ENCODE measurements around the gene TRPV5. TPM values are rescaled to one million over a fixed set of nuclear protein-coding genes. Genes with fewer than 3 reads are reported as not detected.
A peak's percentile ranks its signal among the peaks of the same experiment; 100 is the strongest.

Gene TRPV5
- total RNA-seq, 5 donors from 2014 or later (not counting 1 experiment from before 2014, with no cell fraction given) = not detected

GRCh38 chr7:142894112-142894984 is 39.2 kb downstream of the TRPV5 start:
- Histone ChIP-seq H3K4me1 (ENCODE audit: control insufficient read depth in 1 of 2, extremely low read depth in 1 of 2, insufficient read depth in 2 of 2, low read length in 2 of 2) (no peaks in the 10 kb centered on the region), H3K36me3 (ENCODE audit: control insufficient read depth in 2 of 2, extremely low read depth in 1 of 2, insufficient read depth in 1 of 2, low read length in 1 of 2) (no peaks in the 10 kb centered on the region), H3K27me3 (replicated peaks in 1 of 2; ENCODE audit: control insufficient read depth in 2 of 2, extremely low read depth in 1 of 2, insufficient read depth in 2 of 2, low read length in 1 of 2) (peaks cover 0 to 46% of the 10 kb centered on the region in 2 experiments), H3K9me3 (no peaks in the 10 kb centered on the region), H3K4me3 (ENCODE audit: control insufficient read depth in 1 of 2, extremely low read depth in 1 of 2, low read length in 1 of 2) (no peak overlapping the region), H3K27ac (ENCODE audit: low read length) (no peak overlapping the region)
- Mint-ChIP-seq H3K9me3 (no peaks in the 10 kb centered on the region), H3K36me3 (no peaks in the 10 kb centered on the region), H3K27ac (no peak overlapping the region), H3K4me1 (no peaks in the 10 kb centered on the region), H3K4me3 (no peak overlapping the region), H3K27me3 (peaks cover 6 to 13% of the 10 kb centered on the region in 2 donors)
- ChIA-PET CTCF (no interaction called here), POLR2A (interaction anchor here in 1 of 2 donors (1.0 kb wide), 1 partner anchor 24 kb away, joined by 3 read pairs; no protein-coding TSS in a partner anchor)
- 72% methylated on average over 1 of the region's 12 CpGs for WGBS (ENCODE audit: insufficient coverage)
- DNase-seq (no peak), ATAC-seq (replicated peaks in 1 of 4) (no peak)

GRCh38 chr7:142892951-142893350 is 40.6 kb downstream of the TRPV5 start:
- H3K4me1 Mint-ChIP-seq = no peaks in the 10 kb centered on the region
- no peaks in the 10 kb centered on the region for H3K9me3 Mint-ChIP-seq
- no peak overlapping the region for H3K4me3 Mint-ChIP-seq
- CTCF ChIA-PET = interaction anchor here in 1 of 2 donors (0.6 kb wide), 1 partner anchor 9 kb away, joined by 3 read pairs; no protein-coding TSS in a partner anchor
- H3K4me1 ChIP-seq (ENCODE audit: control insufficient read depth in 1 of 2, extremely low read depth in 1 of 2, insufficient read depth in 2 of 2, low read length in 2 of 2) = no peaks in the 10 kb centered on the region
- WGBS (ENCODE audit: insufficient coverage) = 78% methylated on average over 4 of the region's 5 CpGs
- ATAC-seq (replicated peaks in 1 of 4) = no peak
- peaks cover 6 to 10% of the 10 kb centered on the region in 2 donors for H3K27me3 Mint-ChIP-seq
- DNase-seq = no peak
- no peak overlapping the region for H3K27ac Mint-ChIP-seq
- no peaks in the 10 kb centered on the region for H3K36me3 ChIP-seq (ENCODE audit: control insufficient read depth in 2 of 2, extremely low read depth in 1 of 2, insufficient read depth in 1 of 2, low read length in 1 of 2)
- no peak overlapping the region for H3K27ac ChIP-seq (ENCODE audit: low read length)
- no peak overlapping the region for H3K4me3 ChIP-seq (ENCODE audit: control insufficient read depth in 1 of 2, extremely low read depth in 1 of 2, low read length in 1 of 2)
- H3K36me3 Mint-ChIP-seq = no peaks in the 10 kb centered on the region
- no peaks in the 10 kb centered on the region for H3K9me3 ChIP-seq
- peaks cover 0 to 40% of the 10 kb centered on the region in 2 experiments for H3K27me3 ChIP-seq (replicated peaks in 1 of 2; ENCODE audit: control insufficient read depth in 2 of 2, extremely low read depth in 1 of 2, insufficient read depth in 2 of 2, low read length in 1 of 2)
- POLR2A ChIA-PET = no interaction called here

DNA sequence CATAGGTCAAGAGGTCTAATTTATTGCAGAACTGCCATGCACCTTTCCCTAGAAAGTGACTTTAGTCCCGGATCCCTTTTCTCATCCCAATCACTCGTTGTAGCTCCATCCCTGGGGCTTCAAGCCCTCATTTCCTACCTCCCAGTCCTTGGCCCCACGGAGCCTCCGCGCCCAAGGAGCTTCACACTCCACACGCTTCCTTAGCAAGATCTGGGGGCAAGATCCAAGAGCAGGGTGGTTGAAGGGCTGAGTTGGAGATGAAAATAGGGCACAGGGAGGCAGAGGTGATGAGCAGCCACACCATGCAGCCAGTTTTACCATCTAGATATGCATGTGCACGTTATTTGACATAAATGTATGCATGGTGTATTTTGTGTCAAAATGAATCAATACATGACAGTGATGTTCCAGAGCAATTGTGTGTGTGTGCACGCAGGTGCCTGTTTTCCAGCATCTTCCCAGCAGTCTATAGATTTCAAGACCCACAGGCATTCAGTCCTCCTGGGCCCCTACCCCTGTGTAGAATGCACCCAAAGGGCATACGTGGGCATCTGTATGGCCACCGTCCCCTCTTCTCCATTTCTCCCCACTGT is 42.0 kb downstream of the TRPV5 start:
- no peak overlapping the region for H3K4me3 ChIP-seq (ENCODE audit: control insufficient read depth in 1 of 2, extremely low read depth in 1 of 2, low read length in 1 of 2)
- 87% methylated on average over 7 of the region's 10 CpGs for WGBS (ENCODE audit: insufficient coverage)
- H3K4me1 ChIP-seq (ENCODE audit: control insufficient read depth in 1 of 2, extremely low read depth in 1 of 2, insufficient read depth in 2 of 2, low read length in 2 of 2) = no peaks in the 10 kb centered on the region
- H3K27ac ChIP-seq (ENCODE audit: low read length) = no peak overlapping the region
- no peak overlapping the region for H3K4me3 Mint-ChIP-seq
- H3K27ac Mint-ChIP-seq = no peak overlapping the region
- H3K36me3 ChIP-seq (ENCODE audit: control insufficient read depth in 2 of 2, extremely low read depth in 1 of 2, insufficient read depth in 1 of 2, low read length in 1 of 2) = no peaks in the 10 kb centered on the region
- POLR2A ChIA-PET = no interaction called here
- H3K9me3 Mint-ChIP-seq = no peaks in the 10 kb centered on the region
- H3K4me1 Mint-ChIP-seq = no peaks in the 10 kb centered on the region
- CTCF ChIA-PET = no interaction called here
- H3K27me3 Mint-ChIP-seq = peaks cover 6% of the 10 kb centered on the region in 2 donors
- peaks cover 0 to 40% of the 10 kb centered on the region in 2 experiments for H3K27me3 ChIP-seq (replicated peaks in 1 of 2; ENCODE audit: control insufficient read depth in 2 of 2, extremely low read depth in 1 of 2, insufficient read depth in 2 of 2, low read length in 1 of 2)
- ATAC-seq (replicated peaks in 1 of 4) (no peak), DNase-seq (no peak)
- no peaks in the 10 kb centered on the region for H3K9me3 ChIP-seq
- no peaks in the 10 kb centered on the region for H3K36me3 Mint-ChIP-seq

DNA sequence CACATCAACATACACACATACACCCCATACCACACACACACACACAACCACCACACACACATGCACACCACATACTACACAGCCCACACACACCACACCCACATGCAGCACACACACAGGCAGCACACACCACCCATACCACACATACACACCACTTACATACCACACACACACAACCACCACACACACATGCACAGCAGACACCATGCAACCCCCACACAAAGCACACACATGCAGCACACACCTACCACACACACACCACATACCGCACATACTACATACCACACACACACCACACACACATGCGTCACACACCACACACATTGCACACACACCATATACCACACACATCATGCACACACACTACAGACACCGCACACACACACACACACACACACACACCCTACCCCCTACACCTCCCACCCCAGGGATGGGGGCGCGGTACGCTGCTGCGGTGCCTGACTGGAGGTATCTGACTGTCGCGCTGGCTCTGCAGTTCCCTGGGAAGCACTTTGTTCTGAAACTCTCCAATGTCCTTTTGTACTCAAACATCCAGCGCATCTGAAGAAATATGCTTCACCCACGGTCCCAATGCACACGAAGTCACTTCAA is 42.6 kb downstream of the TRPV5 start:
- H3K27me3 ChIP-seq (replicated peaks in 1 of 2; ENCODE audit: control insufficient read depth in 2 of 2, extremely low read depth in 1 of 2, insufficient read depth in 2 of 2, low read length in 1 of 2) = peaks cover 0 to 37% of the 10 kb centered on the region in 2 experiments
- no peak for ATAC-seq (replicated peaks in 1 of 4)
- CTCF ChIA-PET = no interaction called here

DNA sequence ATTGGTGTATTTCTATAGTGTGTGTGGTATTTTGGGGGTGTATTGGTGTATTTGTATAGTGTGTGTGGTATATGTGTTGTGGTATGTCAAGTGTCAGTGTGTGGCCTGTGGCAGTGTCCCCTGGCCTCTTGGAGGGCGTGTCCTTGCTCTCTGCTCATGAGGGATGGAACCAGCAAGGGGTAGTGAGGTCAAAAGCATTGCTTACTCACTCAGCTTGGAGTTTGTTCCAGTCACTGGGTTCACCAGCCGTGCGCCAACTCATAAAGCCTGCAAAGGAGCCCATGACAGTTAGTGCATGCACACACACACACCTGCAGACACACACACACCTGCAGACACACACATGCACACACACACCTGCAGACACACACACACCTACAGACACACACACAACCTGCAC is 43.7 kb downstream of the TRPV5 start:
- Mint-ChIP-seq H3K9me3 (no peaks in the 10 kb centered on the region), H3K4me3 (no peak overlapping the region), H3K27me3 (peaks cover 0 to 6% of the 10 kb centered on the region in 2 donors), H3K4me1 (no peaks in the 10 kb centered on the region), H3K36me3 (no peaks in the 10 kb centered on the region), H3K27ac (no peak overlapping the region)
- H3K9me3 ChIP-seq = no peaks in the 10 kb centered on the region
- CTCF ChIA-PET = no interaction called here
- H3K27ac ChIP-seq (ENCODE audit: low read length) = no peak overlapping the region
- POLR2A ChIA-PET = no interaction called here
- H3K36me3 ChIP-seq (ENCODE audit: control insufficient read depth in 2 of 2, extremely low read depth in 1 of 2, insufficient read depth in 1 of 2, low read length in 1 of 2) = no peaks in the 10 kb centered on the region
- no peaks in the 10 kb centered on the region for H3K4me1 ChIP-seq (ENCODE audit: control insufficient read depth in 1 of 2, extremely low read depth in 1 of 2, insufficient read depth in 2 of 2, low read length in 2 of 2)
- 75% methylated on average over 3 of the region's 3 CpGs for WGBS (ENCODE audit: insufficient coverage)
- H3K4me3 ChIP-seq (ENCODE audit: control insufficient read depth in 1 of 2, extremely low read depth in 1 of 2, low read length in 1 of 2) = no peak overlapping the region
- H3K27me3 ChIP-seq (replicated peaks in 1 of 2; ENCODE audit: control insufficient read depth in 2 of 2, extremely low read depth in 1 of 2, insufficient read depth in 2 of 2, low read length in 1 of 2) = peaks cover 0 to 45% of the 10 kb centered on the region in 2 experiments
- ATAC-seq (replicated peaks in 1 of 4) = no peak
- peak in 1 of 35 experiments; percentile 4 for DNase-seq

More for the DNA sequence above, 42.6 kb downstream of the TRPV5 start:
- H3K9me3 Mint-ChIP-seq = no peaks in the 10 kb centered on the region
- no peak overlapping the region for H3K27ac Mint-ChIP-seq
- no peaks in the 10 kb centered on the region for H3K4me1 ChIP-seq (ENCODE audit: control insufficient read depth in 1 of 2, extremely low read depth in 1 of 2, insufficient read depth in 2 of 2, low read length in 2 of 2)
- 91% methylated on average over 11 of the region's 12 CpGs for WGBS (ENCODE audit: insufficient coverage)
- no peaks in the 10 kb centered on the region for H3K36me3 ChIP-seq (ENCODE audit: control insufficient read depth in 2 of 2, extremely low read depth in 1 of 2, insufficient read depth in 1 of 2, low read length in 1 of 2)
- DNase-seq = no peak
- H3K36me3 Mint-ChIP-seq = no peaks in the 10 kb centered on the region
- no peaks in the 10 kb centered on the region for H3K4me1 Mint-ChIP-seq
- no peak overlapping the region for H3K4me3 ChIP-seq (ENCODE audit: control insufficient read depth in 1 of 2, extremely low read depth in 1 of 2, low read length in 1 of 2)
- no peak overlapping the region for H3K27ac ChIP-seq (ENCODE audit: low read length)
- H3K9me3 ChIP-seq = no peaks in the 10 kb centered on the region
- peaks cover 0 to 6% of the 10 kb centered on the region in 2 donors for H3K27me3 Mint-ChIP-seq
- POLR2A ChIA-PET = no interaction called here
- no peak overlapping the region for H3K4me3 Mint-ChIP-seq

GRCh38 chr7:142887282-142888015 is 46.1 kb downstream of the TRPV5 start:
- Histone ChIP-seq H3K27me3 (replicated peaks in 1 of 2; ENCODE audit: control insufficient read depth in 2 of 2, extremely low read depth in 1 of 2, insufficient read depth in 2 of 2, low read length in 1 of 2) (peaks cover 0 to 39% of the 10 kb centered on the region in 2 experiments), H3K4me3 (ENCODE audit: control insufficient read depth in 1 of 2, extremely low read depth in 1 of 2, low read length in 1 of 2) (no peak overlapping the region), H3K9me3 (no peaks in the 10 kb centered on the region), H3K27ac (ENCODE audit: low read length) (no peak overlapping the region), H3K36me3 (ENCODE audit: control insufficient read depth in 2 of 2, extremely low read depth in 1 of 2, insufficient read depth in 1 of 2, low read length in 1 of 2) (no peaks in the 10 kb centered on the region), H3K4me1 (ENCODE audit: control insufficient read depth in 1 of 2, extremely low read depth in 1 of 2, insufficient read depth in 2 of 2, low read length in 2 of 2) (no peaks in the 10 kb centered on the region)
- ATAC-seq (replicated peaks in 1 of 4) = no peak
- WGBS (ENCODE audit: insufficient coverage) = 80% methylated on average over 7 of the region's 12 CpGs
- no peak overlapping the region for H3K4me3 Mint-ChIP-seq
- H3K9me3 Mint-ChIP-seq = no peaks in the 10 kb centered on the region
- ChIA-PET CTCF (interaction anchor here (0.6 to 0.7 kb wide), 2 partner anchors 28 to 500 kb away, joined by 3 to 4 read pairs; no protein-coding TSS in a partner anchor), POLR2A (no interaction called here)
- H3K4me1 Mint-ChIP-seq = no peaks in the 10 kb centered on the region
- H3K36me3 Mint-ChIP-seq = no peaks in the 10 kb centered on the region
- peak in 1 of 35 experiments; percentile 11 for DNase-seq
- peaks cover 3 to 6% of the 10 kb centered on the region in 2 donors for H3K27me3 Mint-ChIP-seq
- H3K27ac Mint-ChIP-seq = no peak overlapping the region

All from T-cell (primary cell).